ENCODE results near the gene CYP19A1. TPM values are rescaled to one million over a fixed set of nuclear protein-coding genes. Genes with fewer than 3 reads are reported as not detected.
A peak's percentile ranks its signal among the peaks of the same experiment; 100 is the strongest.

The CYP19A1 gene
- total RNA-seq, 4 donors from 2014 or later, result 0.38 TPM; not detected in 3

DNA sequence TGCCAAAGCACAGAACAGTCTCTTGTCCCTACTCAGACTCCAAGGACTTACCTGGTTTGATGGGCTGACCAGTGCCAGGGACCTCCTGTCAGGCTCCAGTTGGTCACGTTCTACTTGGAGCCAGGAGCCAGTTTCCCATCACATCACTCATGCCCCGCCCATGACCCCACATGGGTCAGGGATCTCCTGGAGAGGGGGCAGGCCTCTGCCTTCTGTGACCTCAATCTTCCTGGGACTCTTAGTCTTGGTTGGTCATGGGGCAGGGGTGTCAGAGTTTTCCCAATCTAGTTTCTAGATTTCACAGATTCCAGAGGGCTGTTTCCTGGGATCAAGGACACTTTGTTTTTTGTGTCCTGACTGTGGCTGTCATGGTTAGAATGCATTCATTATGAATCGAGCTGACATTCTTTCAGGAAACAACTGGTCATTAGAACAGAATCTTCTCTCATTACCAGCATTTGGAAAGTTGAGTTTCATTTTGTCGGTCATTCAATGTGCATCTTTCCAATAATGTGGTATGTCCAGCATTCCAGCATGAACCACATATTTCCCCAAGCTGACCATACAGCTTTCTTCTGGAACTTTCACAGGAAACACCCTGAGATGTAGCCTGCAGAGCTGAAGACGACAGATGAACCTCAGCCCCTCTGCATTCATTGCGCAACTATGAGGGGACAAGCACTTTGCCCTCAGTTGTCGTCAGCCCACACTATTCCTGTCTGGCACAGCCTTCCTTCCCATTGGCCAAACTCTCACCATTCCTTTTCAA is 19.8 kb downstream of the CYP19A1 start:
- Histone ChIP-seq H3K9me3 (no peaks in the 10 kb centered on the region), H3K36me3 (no peaks in the 10 kb centered on the region), H3K4me3 (no peak overlapping the region), H3K4me1 (no peaks in the 10 kb centered on the region), H3K27me3 (peaks cover 0 to 9% (median 0%) of the 10 kb centered on the region in 4 donors), H3K27ac (peak overlapping the region in 1 of 4 donors; percentile 24)
- intact Hi-C loops (cut with DNase I), result no loop called here
- TF ChIP-seq POLR2A (IDR thresholded peaks at IDR 0.05), result no peak
- TF ChIP-seq, protein P1, sequence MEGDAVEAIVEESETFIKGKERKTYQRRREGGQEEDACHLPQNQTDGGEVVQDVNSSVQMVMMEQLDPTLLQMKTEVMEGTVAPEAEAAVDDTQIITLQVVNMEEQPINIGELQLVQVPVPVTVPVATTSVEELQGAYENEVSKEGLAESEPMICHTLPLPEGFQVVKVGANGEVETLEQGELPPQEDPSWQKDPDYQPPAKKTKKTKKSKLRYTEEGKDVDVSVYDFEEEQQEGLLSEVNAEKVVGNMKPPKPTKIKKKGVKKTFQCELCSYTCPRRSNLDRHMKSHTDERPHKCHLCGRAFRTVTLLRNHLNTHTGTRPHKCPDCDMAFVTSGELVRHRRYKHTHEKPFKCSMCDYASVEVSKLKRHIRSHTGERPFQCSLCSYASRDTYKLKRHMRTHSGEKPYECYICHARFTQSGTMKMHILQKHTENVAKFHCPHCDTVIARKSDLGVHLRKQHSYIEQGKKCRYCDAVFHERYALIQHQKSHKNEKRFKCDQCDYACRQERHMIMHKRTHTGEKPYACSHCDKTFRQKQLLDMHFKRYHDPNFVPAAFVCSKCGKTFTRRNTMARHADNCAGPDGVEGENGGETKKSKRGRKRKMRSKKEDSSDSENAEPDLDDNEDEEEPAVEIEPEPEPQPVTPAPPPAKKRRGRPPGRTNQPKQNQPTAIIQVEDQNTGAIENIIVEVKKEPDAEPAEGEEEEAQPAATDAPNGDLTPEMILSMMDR (IDR thresholded peaks at IDR 0.05), result no peak
- 61 to 71% methylated on average over 6 to 7 of the region's 7 CpGs for whole genome bisulfite sequencing, 2 donors
- no peak for DNase-seq

- Histone ChIP-seq H3K9me3 (no peaks in the 10 kb centered on the region), H3K4me1 (peaks cover 0 to 11% (median 3%) of the 10 kb centered on the region in 3 donors), H3K36me3 (no peaks in the 10 kb centered on the region), H3K4me3 (no peak overlapping the region), H3K27ac (no peak overlapping the region), H3K27me3 (peaks cover 0 to 6% (median 0%) of the 10 kb centered on the region in 4 donors)
- intact Hi-C loops (cut with DNase I), result no loop called here
- TF ChIP-seq, protein P1 (IDR thresholded peaks at IDR 0.05), result no peak
- no peak for TF ChIP-seq POLR2A (IDR thresholded peaks at IDR 0.05)
- 92 to 100% methylated on average over 1 of the region's 1 CpG for WGBS, 2 donors
- DNase-seq, result no peak
Observed at GRCh38 chr15:51316636-51317035, 21.8 kb downstream of the CYP19A1 start.

DNA sequence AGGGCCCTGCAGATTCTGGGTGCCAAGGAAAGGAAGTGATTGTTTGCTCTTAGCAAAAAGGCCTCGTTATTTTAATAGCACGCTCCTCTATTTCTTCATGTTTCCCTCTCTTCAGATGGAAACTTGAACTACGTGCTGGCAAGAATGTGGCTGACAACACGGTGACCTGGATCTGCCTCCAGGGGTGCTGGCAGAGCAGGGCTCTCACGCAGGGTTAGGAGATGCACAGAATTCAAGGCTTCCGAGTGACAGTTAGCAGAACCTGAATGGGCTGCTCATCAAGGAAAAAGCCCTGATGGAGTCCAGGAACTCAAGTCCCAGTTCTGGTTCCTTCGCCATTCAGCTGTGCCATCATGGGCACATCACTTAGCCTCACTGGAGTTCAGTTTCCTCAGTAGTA is 22.7 kb downstream of the CYP19A1 start:
- DNase-seq, result no peak
- no peaks in the 10 kb centered on the region for H3K36me3 ChIP-seq
- peaks cover 0 to 11% (median 3%) of the 10 kb centered on the region in 3 donors for H3K4me1 ChIP-seq
- H3K27ac ChIP-seq, result no peak overlapping the region
- no peak for TF ChIP-seq POLR2A (IDR thresholded peaks at IDR 0.05)
- TF ChIP-seq, protein P1 (IDR thresholded peaks at IDR 0.05), result no peak
- WGBS, 2 donors, result 84 to 88% methylated on average over 5 to 6 of the region's 7 CpGs
- no peaks in the 10 kb centered on the region for H3K9me3 ChIP-seq
- no peak overlapping the region for H3K4me3 ChIP-seq
- intact Hi-C loops (cut with DNase I), result no loop called here
- H3K27me3 ChIP-seq, result no peaks in the 10 kb centered on the region

GRCh38 chr15:51314391-51315337 is 23.7 kb downstream of the CYP19A1 start:
- 74 to 80% methylated on average over 10 of the region's 10 CpGs for WGBS, 2 donors
- Histone ChIP-seq H3K27me3 (peaks cover 0 to 4% (median 0%) of the 10 kb centered on the region in 4 donors), H3K9me3 (no peaks in the 10 kb centered on the region), H3K4me1 (peaks cover 0 to 11% (median 3%) of the 10 kb centered on the region in 3 donors), H3K4me3 (no peak overlapping the region), H3K27ac (no peak overlapping the region), H3K36me3 (no peaks in the 10 kb centered on the region)
- TF ChIP-seq, protein P1 (IDR thresholded peaks at IDR 0.05), result no peak
- TF ChIP-seq POLR2A (IDR thresholded peaks at IDR 0.05), result no peak
- no peak for DNase-seq
- intact Hi-C loops (cut with DNase I), result no loop called here

All from esophagus squamous epithelium (tissue), 5 donors.